ENCODE data around the gene CHD6.

Gene CHD6

DNA sequence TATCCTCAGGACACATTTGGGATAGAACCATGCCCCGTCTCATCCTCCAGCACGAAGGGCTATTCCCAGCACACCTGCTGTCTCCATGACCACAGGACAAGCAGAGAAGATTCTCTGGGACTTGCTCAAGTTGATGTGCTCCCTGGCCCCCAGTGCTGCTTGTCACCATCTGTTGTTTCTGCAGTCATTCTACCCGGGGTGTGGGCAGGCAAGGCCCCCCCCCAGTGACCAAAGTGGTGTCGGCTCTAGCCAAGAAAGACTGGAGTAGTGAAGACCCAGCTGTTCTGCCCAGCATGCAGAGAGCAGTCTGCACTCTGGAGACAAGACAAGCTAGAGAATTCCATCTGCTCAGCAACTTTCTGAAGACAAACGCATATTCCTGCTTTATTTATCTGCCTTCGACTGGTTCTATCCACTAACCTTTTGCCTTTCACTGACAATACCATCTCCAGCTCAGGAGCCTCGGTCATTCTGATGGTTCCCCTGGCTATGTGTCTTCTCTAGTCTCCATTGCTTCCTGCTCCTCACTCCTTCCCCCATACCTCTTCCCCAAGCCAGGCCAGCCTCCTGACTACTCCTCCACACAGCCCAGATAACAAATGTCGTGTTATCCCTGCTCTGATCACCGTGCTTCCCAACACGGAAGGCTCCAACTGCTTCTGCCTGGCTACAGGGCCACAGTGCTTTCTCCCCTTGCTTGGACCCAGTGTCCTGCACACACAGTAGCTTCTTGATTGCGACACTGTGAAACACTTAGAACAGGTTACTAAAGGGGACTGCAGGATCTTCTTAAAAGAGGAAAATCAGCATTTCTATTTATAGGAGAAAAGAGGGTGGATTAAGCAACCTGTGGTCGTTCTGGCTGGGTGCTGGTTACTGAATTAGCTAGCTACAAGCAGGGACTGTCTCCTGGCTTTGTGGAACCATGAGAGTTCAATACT is 164.9 kb downstream of the CHD6 start:
- in situ Hi-C loops (cut with MboI; ENCODE audit: low pct_unique_long_range_greater_than_20kb, low sequenced_read_pairs) = no loop called here

GRCh38 chr20:41452226-41452625 is 166.0 kb downstream of the CHD6 start:
- in situ Hi-C loops (cut with MboI; ENCODE audit: low pct_unique_long_range_greater_than_20kb, low sequenced_read_pairs) = no loop called here

More for the DNA sequence above, 164.9 kb downstream of the CHD6 start:
- DNase-seq = no peak

GRCh38 chr20:41447006-41447405 is 171.2 kb downstream of the CHD6 start:
- in situ Hi-C loops (cut with MboI; ENCODE audit: low pct_unique_long_range_greater_than_20kb, low sequenced_read_pairs) = no loop called here
- no peak for DNase-seq

More at GRCh38 chr20:41452226-41452625, 166.0 kb downstream of the CHD6 start:
- DNase-seq = no peak

GRCh38 chr20:41446456-41446855 is 171.7 kb downstream of the CHD6 start:
- in situ Hi-C loops (cut with MboI; ENCODE audit: low pct_unique_long_range_greater_than_20kb, low sequenced_read_pairs) = no loop called here
- no peak for DNase-seq

GRCh38 chr20:41444821-41445220 is 173.4 kb downstream of the CHD6 start:
- in situ Hi-C loops (cut with MboI; ENCODE audit: low pct_unique_long_range_greater_than_20kb, low sequenced_read_pairs) = no loop called here
- DNase-seq = no peak

DNA sequence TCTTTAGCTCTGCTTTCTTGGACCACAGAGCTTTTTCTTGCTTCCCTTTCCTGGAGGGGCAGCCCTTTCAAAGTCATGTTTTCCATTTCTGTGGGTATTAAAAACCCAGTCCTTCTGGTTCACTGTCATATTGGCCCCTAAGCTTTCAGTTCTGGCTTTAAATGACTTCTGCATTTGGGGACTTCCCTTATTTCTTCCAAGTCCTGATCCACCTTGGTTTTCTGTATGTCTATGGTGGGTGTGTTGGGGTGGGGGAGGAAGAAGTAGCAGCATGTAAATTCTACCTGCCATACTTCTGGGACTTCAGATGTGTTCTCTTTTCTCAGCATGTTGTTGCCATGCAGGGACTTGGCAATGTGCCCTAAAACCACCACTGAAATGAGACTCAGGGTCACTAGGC is 174.5 kb downstream of the CHD6 start:
- DNase-seq = peak; percentile 82
- in situ Hi-C loops (cut with MboI; ENCODE audit: low pct_unique_long_range_greater_than_20kb, low sequenced_read_pairs) = no loop called here

- DNase-seq = no peak
- in situ Hi-C loops (cut with MboI; ENCODE audit: low pct_unique_long_range_greater_than_20kb, low sequenced_read_pairs) = no loop called here
These were observed 177.3 kb downstream of the CHD6 start for GRCh38 chr20:41440882-41441281.

- in situ Hi-C loops (cut with MboI; ENCODE audit: low pct_unique_long_range_greater_than_20kb, low sequenced_read_pairs) = no loop called here
- no peak for DNase-seq
These were observed 180.3 kb downstream of the CHD6 start for GRCh38 chr20:41437836-41438235.

DNA sequence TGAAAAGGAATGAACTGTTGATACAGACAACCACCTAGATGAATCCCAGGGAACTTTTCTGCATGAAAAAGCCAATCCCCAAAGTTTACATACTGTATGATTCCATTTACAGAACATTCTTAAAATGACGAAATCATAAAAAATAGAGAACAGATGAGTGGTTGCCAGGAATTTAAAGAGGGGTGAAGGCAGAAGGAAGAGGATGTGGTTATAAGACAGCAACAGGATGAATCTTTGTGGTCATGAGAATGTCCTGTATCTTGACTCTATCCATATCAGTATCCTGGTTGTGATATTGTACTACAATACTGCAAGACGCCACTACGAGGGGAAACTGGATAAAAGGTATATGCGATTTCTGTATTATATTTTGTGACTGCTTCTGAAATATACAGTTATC is 181.5 kb downstream of the CHD6 start:
- in situ Hi-C loops (cut with MboI; ENCODE audit: low pct_unique_long_range_greater_than_20kb, low sequenced_read_pairs) = no loop called here
- peak; percentile 53 for DNase-seq

GRCh38 chr20:41433203-41433602 is 185.0 kb downstream of the CHD6 start:
- DNase-seq = no peak

GRCh38 chr20:41432746-41433145 is 185.4 kb downstream of the CHD6 start:
- DNase-seq = no peak
- in situ Hi-C loops (cut with MboI; ENCODE audit: low pct_unique_long_range_greater_than_20kb, low sequenced_read_pairs) = no loop called here

More at GRCh38 chr20:41433203-41433602, 185.0 kb downstream of the CHD6 start:
- in situ Hi-C loops (cut with MboI; ENCODE audit: low pct_unique_long_range_greater_than_20kb, low sequenced_read_pairs) = no loop called here

DNA sequence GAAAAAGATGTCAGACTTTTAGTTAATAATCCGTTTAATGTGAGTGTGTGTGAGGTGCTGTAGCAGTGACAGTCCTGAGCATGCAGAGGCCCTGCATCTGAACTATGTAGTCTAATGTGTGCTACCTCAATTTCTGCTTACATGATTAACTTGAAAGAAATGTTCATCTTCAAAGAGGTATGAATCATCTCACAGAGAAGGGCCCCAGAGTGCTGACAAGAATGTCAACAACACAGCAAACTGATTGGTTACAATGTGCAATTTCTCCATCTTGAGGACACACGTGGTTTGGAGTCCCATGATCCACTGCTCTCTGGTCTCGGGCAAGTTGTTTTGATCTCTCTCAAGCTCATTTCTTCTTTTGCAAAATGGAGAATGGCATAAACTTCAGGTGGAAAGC is 189.9 kb downstream of the CHD6 start:
- in situ Hi-C loops (cut with MboI; ENCODE audit: low pct_unique_long_range_greater_than_20kb, low sequenced_read_pairs) = no loop called here
- no peak for DNase-seq

DNA sequence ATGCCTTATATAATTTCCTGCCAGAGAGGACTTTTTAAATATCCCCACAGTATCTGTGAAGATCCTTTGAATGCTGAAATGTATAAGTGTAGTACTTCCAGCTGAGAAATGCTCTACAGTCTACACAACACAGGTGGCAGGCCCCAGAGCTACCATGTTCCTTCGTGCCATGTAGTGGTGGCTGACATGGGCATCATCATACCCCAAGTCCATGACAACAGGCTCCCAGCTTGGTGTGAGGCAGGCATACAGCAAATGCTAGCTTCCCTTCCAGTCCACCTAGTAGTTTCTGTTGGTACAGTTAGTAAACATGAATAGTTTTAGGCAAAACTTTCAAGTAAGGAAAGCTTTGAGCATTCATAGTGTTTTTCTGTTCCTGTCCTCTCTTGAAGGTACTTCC is 190.3 kb downstream of the CHD6 start:
- DNase-seq = no peak
- in situ Hi-C loops (cut with MboI; ENCODE audit: low pct_unique_long_range_greater_than_20kb, low sequenced_read_pairs) = no loop called here

- in situ Hi-C loops (cut with MboI; ENCODE audit: low pct_unique_long_range_greater_than_20kb, low sequenced_read_pairs) = no loop called here
- no peak for DNase-seq
These were observed 191.2 kb downstream of the CHD6 start for GRCh38 chr20:41426976-41427375.

- DNase-seq = no peak
These were observed 191.9 kb downstream of the CHD6 start for GRCh38 chr20:41426086-41426830.

GRCh38 chr20:41425180-41425884 is 192.8 kb downstream of the CHD6 start:
- in situ Hi-C loops (cut with MboI; ENCODE audit: low pct_unique_long_range_greater_than_20kb, low sequenced_read_pairs) = no loop called here
- DNase-seq = peak; percentile 30

More at GRCh38 chr20:41426086-41426830, 191.9 kb downstream of the CHD6 start:
- in situ Hi-C loops (cut with MboI; ENCODE audit: low pct_unique_long_range_greater_than_20kb, low sequenced_read_pairs) = no loop called here

DNA sequence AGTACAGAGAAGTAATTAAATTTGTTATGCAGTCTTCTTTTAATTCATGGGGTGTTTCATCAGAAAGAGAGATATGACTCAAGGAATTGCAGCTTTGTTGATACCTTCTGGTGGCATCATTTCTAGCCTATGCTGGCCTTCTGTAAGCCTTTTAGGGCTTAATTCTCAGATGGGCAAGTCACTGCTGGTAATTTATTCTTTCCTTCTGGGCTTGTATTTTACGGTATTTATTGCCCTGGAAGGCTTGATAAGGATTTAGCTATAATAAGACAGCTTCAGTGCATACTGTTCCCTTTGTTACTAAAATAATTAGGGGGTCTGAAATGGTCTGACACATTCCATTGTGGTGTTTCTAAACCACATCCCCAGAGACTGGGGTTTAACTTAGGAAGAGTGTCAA is 193.6 kb downstream of the CHD6 start:
- no peak for DNase-seq
- in situ Hi-C loops (cut with MboI; ENCODE audit: low pct_unique_long_range_greater_than_20kb, low sequenced_read_pairs) = no loop called here

DNA sequence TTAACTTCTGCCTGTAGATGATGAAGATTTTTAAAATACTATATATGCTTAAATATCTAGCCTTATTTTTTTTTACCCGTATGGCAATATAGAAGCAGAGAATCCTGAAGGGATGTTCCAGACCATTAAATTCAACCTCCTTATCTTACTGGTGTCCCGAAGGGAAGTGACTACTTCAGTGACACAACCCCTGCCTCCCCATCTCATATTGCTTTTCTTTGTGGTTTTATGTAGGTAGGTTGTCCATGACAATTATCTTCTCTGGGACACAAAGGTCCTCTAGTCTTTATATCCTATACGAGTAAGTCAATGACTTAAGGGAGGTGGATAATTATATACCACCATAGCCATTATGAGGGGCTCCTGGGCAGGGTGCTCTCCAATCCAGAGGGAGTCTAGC is 194.2 kb downstream of the CHD6 start:
- in situ Hi-C loops (cut with MboI; ENCODE audit: low pct_unique_long_range_greater_than_20kb, low sequenced_read_pairs) = no loop called here
- no peak for DNase-seq

- in situ Hi-C loops (cut with MboI; ENCODE audit: low pct_unique_long_range_greater_than_20kb, low sequenced_read_pairs) = no loop called here
- no peak for DNase-seq
These were observed 195.2 kb downstream of the CHD6 start for GRCh38 chr20:41422953-41423352.
